Sciatic nerve (tissue), 2 donors: ENCODE data around the gene AADACL3. TPM values are rescaled to one million over a fixed set of nuclear protein-coding genes. Genes with fewer than 3 reads are reported as not detected.

ENCODE experiments used
- ATAC-seq: fragments of 200-7000 bp; cut with Tn5 transposase; one replicate; pipeline ENCODE4 v1.9.1; 2020; ENCODE audit warnings: mild to moderate bottlenecking, moderate library complexity
- DNase-seq: peaks from one replicate; pipeline ENCODE4 v3.0.0-alpha.2; 2020; ENCODE audit warnings: low spot score
- intact Hi-C: fragments of 100-400 bp; cut with DNase I; formaldehyde crosslinking; loops from one replicate; pipeline ENCODE4 v1.14.2; 2022
- total RNA-seq: library from RNA; stranded (reverse); fragmentation: NEBNext Ultra II Directional; extraction: Animal tissue kit (Norgen Biotek cat#: 25700); gene quantifications from one replicate; pipeline ENCODE4 v1.2.1, GENCODE V29; 2021
- donor health status: DM: no; HTN: no; CAD: no.
- donor health status: DM: no; HTN: no; CAD: no.

The AADACL3 gene
- total RNA-seq, 1 donor from 2014 or later: not detected

GRCh38 chr1:12757836-12758235 is 41.9 kb downstream of the AADACL3 start:
- no peak for ATAC-seq
- intact Hi-C loops: no loop called here
- DNase-seq: no peak

GRCh38 chr1:12760256-12760795 is 44.4 kb downstream of the AADACL3 start:
- no peak for DNase-seq
- intact Hi-C loops: no loop called here
- ATAC-seq: no peak

GRCh38 chr1:12761781-12762180 is 45.9 kb downstream of the AADACL3 start:
- no peak for ATAC-seq
- intact Hi-C loops: no loop called here
- DNase-seq: no peak

- ATAC-seq (no peak), DNase-seq (no peak)
- intact Hi-C loops: no loop called here
Observed at GRCh38 chr1:12762766-12763165, 46.9 kb downstream of the AADACL3 start.

GRCh38 chr1:12763479-12763878 is 47.6 kb downstream of the AADACL3 start:
- DNase-seq (no peak), ATAC-seq (no peak)
- intact Hi-C loops: no loop called here

GRCh38 chr1:12764016-12764415 is 48.1 kb downstream of the AADACL3 start:
- ATAC-seq (no peak), DNase-seq (no peak)
- intact Hi-C loops: no loop called here

GRCh38 chr1:12769031-12769430 is 53.1 kb downstream of the AADACL3 start:
- ATAC-seq: no peak
- no peak for DNase-seq
- intact Hi-C loops: no loop called here

- ATAC-seq (no peak), DNase-seq (no peak)
- intact Hi-C loops: no loop called here
Observed at GRCh38 chr1:12769976-12770505, 54.1 kb downstream of the AADACL3 start.

GRCh38 chr1:12770620-12771019 is 54.7 kb downstream of the AADACL3 start:
- intact Hi-C loops: no loop called here
- DNase-seq: no peak
- ATAC-seq: no peak

GRCh38 chr1:12771186-12771585 is 55.3 kb downstream of the AADACL3 start:
- DNase-seq (no peak), ATAC-seq (no peak)
- intact Hi-C loops: no loop called here

GRCh38 chr1:12772520-12772919 is 56.6 kb downstream of the AADACL3 start:
- intact Hi-C loops: no loop called here
- ATAC-seq: no peak
- DNase-seq: no peak

GRCh38 chr1:12773438-12773837 is 57.5 kb downstream of the AADACL3 start, which contains the start of gene PRAMEF12:
TSS of gene PRAMEF12 (plus strand) at chr1:12773738. CDS start at chr1:12774868, 1,130 bp downstream.
- ATAC-seq (no peak), DNase-seq (no peak)
- intact Hi-C loops: no loop called here

- ATAC-seq (no peak), DNase-seq (no peak)
- intact Hi-C loops: no loop called here
Observed at GRCh38 chr1:12774801-12775345, 59.0 kb downstream of the AADACL3 start.

GRCh38 chr1:12775443-12775842 is 59.5 kb downstream of the AADACL3 start:
- ATAC-seq (no peak), DNase-seq (no peak)
- intact Hi-C loops: no loop called here

- ATAC-seq (no peak), DNase-seq (no peak)
- intact Hi-C loops: no loop called here
Observed at GRCh38 chr1:12776801-12777557, 61.1 kb downstream of the AADACL3 start.

Other genes with a start within 250 kb of the AADACL3 start
- 271 TPM for gene DHRS3, start 97.9 kb upstream of the AADACL3 start, total RNA-seq
- not detected for gene AADACL4, start 72.0 kb upstream of the AADACL3 start, total RNA-seq
- not detected for gene CFAP107, start 30.1 kb downstream of the AADACL3 start, total RNA-seq
- gene PRAMEF12, start 57.6 kb downstream of the AADACL3 start, total RNA-seq: not detected
- gene PRAMEF1, start 75.3 kb downstream of the AADACL3 start, total RNA-seq: not detected
- gene PRAMEF11, start 115.3 kb downstream of the AADACL3 start, total RNA-seq: not detected
- gene HNRNPCL1, start 132.6 kb downstream of the AADACL3 start, total RNA-seq: not detected
- gene PRAMEF2, start 141.0 kb downstream of the AADACL3 start, total RNA-seq: not detected
- gene PRAMEF4, start 170.1 kb downstream of the AADACL3 start, total RNA-seq: not detected
- gene PRAMEF10, start 182.2 kb downstream of the AADACL3 start, total RNA-seq: not detected
- gene PRAMEF7, start 200.5 kb downstream of the AADACL3 start, total RNA-seq: not detected
- gene PRAMEF6, start 231.5 kb downstream of the AADACL3 start, total RNA-seq: not detected